HUDEP-2 (cell line): ENCODE measurements around the gene RHO.

ENCODE experiments used
- DNase-seq, 76 experiments: peaks; one replicate each; lab custom pipeline; 2025; ENCODE audit not compliant: unreplicated experiment in 76 of 76; lab: John Stamatoyannopoulos, UW

RHO gene

GRCh38 chr3:129518581-129518980 is 9.9 kb upstream of the RHO start:
- DNase-seq, result peak in 1 of 76 experiments; percentile 3

GRCh38 chr3:129519449-129519848 is 9.0 kb upstream of the RHO start:
- DNase-seq, result no peak

- no peak for DNase-seq
These were observed 8.3 kb upstream of the RHO start for GRCh38 chr3:129519896-129520715.

GRCh38 chr3:129520960-129521359 is 7.5 kb upstream of the RHO start:
- no peak for DNase-seq

- no peak for DNase-seq
These were observed 6.8 kb upstream of the RHO start for GRCh38 chr3:129521611-129522010.

DNA sequence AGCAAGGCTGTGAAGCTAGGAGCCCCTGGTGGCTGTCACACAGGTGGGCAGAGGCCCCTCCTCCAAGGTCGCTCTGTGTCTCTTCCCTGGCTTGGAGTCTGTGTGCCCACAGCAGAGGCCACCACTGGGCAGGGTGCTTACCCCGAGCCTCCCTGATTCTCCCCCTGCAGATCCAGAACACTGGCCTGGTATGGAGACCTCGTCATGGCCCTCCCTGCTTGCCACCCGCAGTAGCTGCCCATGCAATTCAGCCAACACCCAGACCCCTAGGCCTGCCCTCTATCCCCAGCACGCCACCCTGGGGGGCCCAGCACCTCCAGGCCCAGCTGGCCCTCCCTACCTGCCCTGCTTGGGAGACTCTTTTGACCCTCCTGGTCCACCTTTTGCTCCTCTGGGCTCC is 5.5 kb upstream of the RHO start:
- no peak for DNase-seq

DNA sequence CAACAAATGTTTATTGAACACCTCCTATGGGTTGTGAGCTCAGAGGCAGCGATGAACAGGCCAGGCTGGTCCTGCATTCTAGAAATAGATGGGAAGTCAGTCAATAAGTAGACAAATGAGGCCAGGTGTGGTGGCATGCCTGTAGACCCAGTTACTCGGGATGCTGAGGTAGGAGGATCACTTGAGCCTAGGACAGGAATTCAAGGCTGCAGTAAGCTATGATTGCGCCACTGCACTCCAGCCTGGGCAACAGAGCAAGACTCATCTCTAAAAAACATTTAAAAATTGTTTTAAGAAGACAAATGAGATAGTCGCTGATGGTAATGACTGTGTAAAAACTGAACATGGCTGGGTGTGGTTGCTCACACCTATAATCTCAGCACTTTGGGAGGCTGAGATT is 4.4 kb upstream of the RHO start:
- no peak for DNase-seq

GRCh38 chr3:129525341-129525968 is 3.0 kb upstream of the RHO start:
- no peak for DNase-seq

- DNase-seq, result no peak
These were observed 2.1 kb upstream of the RHO start for GRCh38 chr3:129526121-129526900.

DNA sequence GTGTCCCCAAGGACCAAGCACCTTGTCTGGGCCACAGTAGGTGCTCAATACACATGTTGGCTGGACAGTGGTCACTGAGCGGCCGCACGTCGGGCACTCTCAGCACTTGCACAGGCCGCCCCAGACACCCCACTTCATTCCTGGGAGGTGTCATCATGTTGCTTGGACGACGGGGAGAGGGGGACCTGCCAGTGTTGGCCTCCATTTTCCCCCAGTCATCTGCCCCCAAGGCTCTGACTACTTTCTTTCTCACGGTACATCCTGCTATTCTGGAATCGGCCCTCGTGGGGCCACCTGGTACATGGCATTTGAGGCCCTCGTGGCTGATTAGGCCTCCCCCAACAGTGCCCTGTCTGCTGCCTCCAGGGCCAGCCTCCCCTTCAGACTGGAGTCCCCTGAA is 1.2 kb upstream of the RHO start:
- no peak for DNase-seq

GRCh38 chr3:129529436-129530210 is 1.2 kb downstream of the RHO start:
- no peak for DNase-seq

- no peak for DNase-seq
These were observed 1.9 kb downstream of the RHO start for GRCh38 chr3:129530251-129530791.

DNA sequence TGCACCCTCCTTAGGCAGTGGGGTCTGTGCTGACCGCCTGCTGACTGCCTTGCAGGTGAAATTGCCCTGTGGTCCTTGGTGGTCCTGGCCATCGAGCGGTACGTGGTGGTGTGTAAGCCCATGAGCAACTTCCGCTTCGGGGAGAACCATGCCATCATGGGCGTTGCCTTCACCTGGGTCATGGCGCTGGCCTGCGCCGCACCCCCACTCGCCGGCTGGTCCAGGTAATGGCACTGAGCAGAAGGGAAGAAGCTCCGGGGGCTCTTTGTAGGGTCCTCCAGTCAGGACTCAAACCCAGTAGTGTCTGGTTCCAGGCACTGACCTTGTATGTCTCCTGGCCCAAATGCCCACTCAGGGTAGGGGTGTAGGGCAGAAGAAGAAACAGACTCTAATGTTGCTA is 2.4 kb downstream of the RHO start:
- no peak for DNase-seq

GRCh38 chr3:129531699-129532098 is 3.3 kb downstream of the RHO start:
- no peak for DNase-seq

DNA sequence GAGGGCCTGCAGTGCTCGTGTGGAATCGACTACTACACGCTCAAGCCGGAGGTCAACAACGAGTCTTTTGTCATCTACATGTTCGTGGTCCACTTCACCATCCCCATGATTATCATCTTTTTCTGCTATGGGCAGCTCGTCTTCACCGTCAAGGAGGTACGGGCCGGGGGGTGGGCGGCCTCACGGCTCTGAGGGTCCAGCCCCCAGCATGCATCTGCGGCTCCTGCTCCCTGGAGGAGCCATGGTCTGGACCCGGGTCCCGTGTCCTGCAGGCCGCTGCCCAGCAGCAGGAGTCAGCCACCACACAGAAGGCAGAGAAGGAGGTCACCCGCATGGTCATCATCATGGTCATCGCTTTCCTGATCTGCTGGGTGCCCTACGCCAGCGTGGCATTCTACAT is 3.8 kb downstream of the RHO start:
- DNase-seq, result no peak

- no peak for DNase-seq
These were observed 5.0 kb downstream of the RHO start for GRCh38 chr3:129533406-129533805.

GRCh38 chr3:129534428-129535027 is 6.1 kb downstream of the RHO start:
- no peak for DNase-seq

DNA sequence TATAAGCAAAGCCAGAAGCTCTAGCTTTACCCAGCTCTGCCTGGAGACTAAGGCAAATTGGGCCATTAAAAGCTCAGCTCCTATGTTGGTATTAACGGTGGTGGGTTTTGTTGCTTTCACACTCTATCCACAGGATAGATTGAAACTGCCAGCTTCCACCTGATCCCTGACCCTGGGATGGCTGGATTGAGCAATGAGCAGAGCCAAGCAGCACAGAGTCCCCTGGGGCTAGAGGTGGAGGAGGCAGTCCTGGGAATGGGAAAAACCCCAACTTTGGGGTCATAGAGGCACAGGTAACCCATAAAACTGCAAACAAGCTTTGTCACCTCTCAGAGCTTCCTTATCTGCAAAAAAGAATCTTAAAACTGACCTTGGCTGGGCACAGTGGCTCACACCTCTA is 6.6 kb downstream of the RHO start:
- no peak for DNase-seq

DNA sequence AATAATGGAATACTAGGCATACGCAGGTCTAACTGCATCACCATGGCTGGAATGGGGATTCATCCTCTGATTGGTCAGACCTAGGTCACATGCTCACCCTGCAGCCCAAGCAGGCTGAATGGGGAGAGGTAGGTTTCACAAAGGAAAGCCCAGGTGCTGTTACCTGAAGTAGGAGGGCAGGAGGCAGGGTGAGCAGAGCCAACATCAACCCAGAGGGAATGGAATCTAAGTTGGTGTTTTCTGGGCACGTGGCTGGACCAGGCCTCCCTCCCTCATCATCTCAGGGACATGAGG is 7.9 kb downstream of the RHO start:
- no peak for DNase-seq

DNA sequence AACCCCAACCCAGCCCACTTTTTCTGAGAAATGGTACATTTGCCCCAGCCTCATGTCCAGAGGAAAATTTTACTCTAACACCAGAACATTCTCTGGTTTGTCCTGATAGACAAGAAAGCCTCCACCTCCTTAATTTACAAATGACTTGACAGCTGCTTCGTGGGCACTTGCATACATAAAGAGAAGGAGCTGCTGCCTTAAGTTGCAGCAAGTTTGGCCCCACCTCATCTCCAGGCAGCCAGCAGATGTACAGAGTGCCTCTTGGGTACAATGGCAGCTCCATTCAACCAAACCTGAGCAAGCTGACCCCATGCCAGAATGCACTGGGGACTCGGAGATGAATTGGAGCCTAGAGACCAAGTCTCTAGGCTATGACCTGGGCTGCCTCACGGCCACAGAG is 8.4 kb downstream of the RHO start:
- no peak for DNase-seq
